ENCODE measurements around the gene SEMA7A.

GRCh38 chr15:74367296-74367854 is 66.4 kb downstream of the SEMA7A start, which contains the start of gene CYP11A1:
- no peak for TF ChIP-seq CTCF (IDR thresholded peaks at IDR 0.05)
- TF ChIP-seq POLR2A (IDR thresholded peaks at IDR 0.05) = no peak

Measured in uterus (tissue), 2 donors.